Left forelimb (tissue), 1 donor: ENCODE results near the gene CDC42BPB.

Experiments
- DNase-seq: peaks from one replicate; pipeline ENCODE4 v3.0.0-alpha.2; 2018; ENCODE audit warnings: low spot score

Gene CDC42BPB

GRCh38 chr14:102944448-102945330 is 112.7 kb downstream of the CDC42BPB start:
- DNase-seq: no peak

GRCh38 chr14:102943979-102944378 is 113.4 kb downstream of the CDC42BPB start:
- no peak for DNase-seq

GRCh38 chr14:102943454-102943853 is 113.9 kb downstream of the CDC42BPB start:
- no peak for DNase-seq

GRCh38 chr14:102942069-102942468 is 115.3 kb downstream of the CDC42BPB start:
- no peak for DNase-seq

GRCh38 chr14:102941419-102942011 is 115.8 kb downstream of the CDC42BPB start:
- no peak for DNase-seq

GRCh38 chr14:102940729-102941362 is 116.5 kb downstream of the CDC42BPB start:
- DNase-seq: no peak

- no peak for DNase-seq
Measured at GRCh38 chr14:102939820-102940561, 117.4 kb downstream of the CDC42BPB start.

GRCh38 chr14:102939329-102939728 is 118.0 kb downstream of the CDC42BPB start:
- no peak for DNase-seq

GRCh38 chr14:102938191-102938590 is 119.2 kb downstream of the CDC42BPB start:
- DNase-seq: no peak

GRCh38 chr14:102937331-102938175 is 119.8 kb downstream of the CDC42BPB start:
- DNase-seq: no peak

GRCh38 chr14:102935756-102936155 is 121.6 kb downstream of the CDC42BPB start:
- no peak for DNase-seq

GRCh38 chr14:102933618-102934231 is 123.6 kb downstream of the CDC42BPB start:
- no peak for DNase-seq

GRCh38 chr14:102932484-102933248 is 124.7 kb downstream of the CDC42BPB start:
- no peak for DNase-seq

GRCh38 chr14:102931580-102932285 is 125.6 kb downstream of the CDC42BPB start:
- no peak for DNase-seq

GRCh38 chr14:102930753-102931579 is 126.4 kb downstream of the CDC42BPB start:
- DNase-seq: no peak

- DNase-seq: no peak
Measured at GRCh38 chr14:102930138-102930752, 127.1 kb downstream of the CDC42BPB start.

GRCh38 chr14:102929241-102930137 is 127.9 kb downstream of the CDC42BPB start:
- no peak for DNase-seq
